Measurements from ENCODE around the gene KRT37.

Gene KRT37

DNA sequence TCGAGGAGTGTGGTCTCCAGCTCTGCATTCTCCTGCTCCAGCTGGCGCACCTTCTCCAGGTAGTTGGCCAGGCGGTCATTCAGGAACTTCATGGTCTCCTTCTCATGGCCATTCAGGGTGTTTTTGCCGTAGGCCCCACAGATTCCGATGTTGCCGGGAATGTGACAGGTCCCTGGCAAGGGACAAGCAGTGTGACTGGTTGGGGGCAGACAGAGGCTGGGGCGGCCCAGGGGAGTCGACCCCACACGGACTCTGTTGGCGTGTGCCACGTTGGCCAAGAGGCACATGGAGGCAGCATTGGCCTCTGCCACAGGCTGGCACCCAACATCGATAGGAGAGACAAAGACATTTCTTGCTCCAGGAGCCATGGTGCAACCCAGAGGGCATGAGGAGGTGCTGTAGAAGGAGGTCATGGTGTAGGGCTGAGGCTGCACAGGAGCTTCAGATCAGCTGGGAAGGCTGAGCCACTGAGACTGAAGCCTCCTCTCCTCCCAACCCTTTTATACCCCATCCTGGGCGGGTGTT lies at the start of gene KRT37:
Gene KRT37, minus strand, starts transcription at position 475 of the 525 bp plus-strand sequence. Its CDS starts 62 bp downstream, at position 413.
- H3K27ac ChIP-seq = no peak within 1 kb of the TSS
- TF ChIP-seq, protein P1, sequence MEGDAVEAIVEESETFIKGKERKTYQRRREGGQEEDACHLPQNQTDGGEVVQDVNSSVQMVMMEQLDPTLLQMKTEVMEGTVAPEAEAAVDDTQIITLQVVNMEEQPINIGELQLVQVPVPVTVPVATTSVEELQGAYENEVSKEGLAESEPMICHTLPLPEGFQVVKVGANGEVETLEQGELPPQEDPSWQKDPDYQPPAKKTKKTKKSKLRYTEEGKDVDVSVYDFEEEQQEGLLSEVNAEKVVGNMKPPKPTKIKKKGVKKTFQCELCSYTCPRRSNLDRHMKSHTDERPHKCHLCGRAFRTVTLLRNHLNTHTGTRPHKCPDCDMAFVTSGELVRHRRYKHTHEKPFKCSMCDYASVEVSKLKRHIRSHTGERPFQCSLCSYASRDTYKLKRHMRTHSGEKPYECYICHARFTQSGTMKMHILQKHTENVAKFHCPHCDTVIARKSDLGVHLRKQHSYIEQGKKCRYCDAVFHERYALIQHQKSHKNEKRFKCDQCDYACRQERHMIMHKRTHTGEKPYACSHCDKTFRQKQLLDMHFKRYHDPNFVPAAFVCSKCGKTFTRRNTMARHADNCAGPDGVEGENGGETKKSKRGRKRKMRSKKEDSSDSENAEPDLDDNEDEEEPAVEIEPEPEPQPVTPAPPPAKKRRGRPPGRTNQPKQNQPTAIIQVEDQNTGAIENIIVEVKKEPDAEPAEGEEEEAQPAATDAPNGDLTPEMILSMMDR (conservative IDR thresholded peaks at IDR 0.05) = no peak

- TF ChIP-seq, protein P1 (conservative IDR thresholded peaks at IDR 0.05) = no peak
- H3K27ac ChIP-seq = no peak overlapping the region
Measured at GRCh38 chr17:41468346-41468745, 44.0 kb upstream of the KRT37 start.

DNA sequence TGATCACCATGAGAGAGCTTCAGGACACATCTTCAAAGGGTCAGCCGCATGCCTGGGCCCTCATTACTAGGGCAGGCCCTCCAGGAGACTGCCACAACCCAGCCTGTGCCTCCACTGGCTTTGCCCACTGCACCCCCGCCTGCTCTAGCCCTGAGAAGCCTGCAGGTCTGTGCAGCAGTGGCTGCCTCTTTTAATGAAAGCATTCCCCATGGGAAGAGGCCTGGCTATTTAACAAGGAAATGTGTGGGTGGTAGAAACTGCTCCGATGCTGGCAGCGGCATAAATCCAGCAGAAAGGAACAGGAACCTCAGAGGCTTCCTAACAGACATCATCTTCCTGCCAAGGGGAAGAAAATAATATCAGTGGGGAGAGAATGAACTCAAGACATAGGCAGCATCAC lies 43.2 kb upstream of the KRT37 start:
- TF ChIP-seq, protein P1 (conservative IDR thresholded peaks at IDR 0.05) = no peak
- no peak overlapping the region for H3K27ac ChIP-seq

DNA sequence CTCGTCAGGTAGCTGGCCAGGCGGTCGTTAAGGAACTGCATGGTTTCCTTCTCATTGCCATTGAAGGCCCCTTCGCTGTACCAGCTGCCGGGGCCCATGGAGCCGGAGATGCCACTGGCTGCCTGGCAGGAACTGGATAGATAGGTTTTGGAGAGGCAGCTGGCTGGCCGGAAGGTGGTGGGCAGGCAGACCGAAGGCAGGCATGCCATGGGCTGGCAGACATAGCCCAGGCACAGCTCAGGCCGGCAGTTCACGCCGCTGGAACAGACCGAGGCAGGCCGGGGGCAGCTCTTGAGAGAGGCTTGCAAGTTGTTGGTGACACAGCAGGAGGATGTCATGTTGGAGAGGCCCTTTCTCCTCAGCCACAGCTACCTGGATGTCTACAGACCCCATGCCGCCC lies 42.6 kb upstream of the KRT37 start, which contains the start of gene KRT32:
Gene KRT32, minus strand, starts transcription at position 399 of the 400 bp plus-strand sequence. Its CDS starts 61 bp downstream, at position 338.
- H3K27ac ChIP-seq = no peak within 1 kb of the TSS
- TF ChIP-seq, protein P1 (conservative IDR thresholded peaks at IDR 0.05) = no peak

DNA sequence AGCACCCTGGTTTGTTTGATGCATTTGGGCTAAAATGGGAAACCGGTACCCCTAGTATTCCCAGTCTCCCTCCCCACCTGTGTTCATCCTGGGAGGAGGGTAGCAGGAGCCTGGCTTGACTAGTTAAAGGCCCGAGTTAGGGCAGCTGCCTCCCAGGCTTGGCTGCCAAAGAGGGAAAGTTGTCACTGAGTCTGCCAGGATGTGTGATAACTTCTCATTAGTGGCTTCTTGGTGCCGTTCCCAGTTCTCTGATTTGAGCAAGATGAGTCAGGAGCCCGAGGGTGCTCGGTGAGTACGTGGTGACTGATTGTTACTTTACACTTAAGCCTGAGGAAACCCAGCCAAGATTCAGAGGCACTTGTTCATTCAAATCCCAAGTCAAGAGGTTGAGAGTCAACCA lies 40.3 kb upstream of the KRT37 start:
- TF ChIP-seq, protein P1 (conservative IDR thresholded peaks at IDR 0.05) = no peak
- H3K27ac ChIP-seq = no peak overlapping the region

DNA sequence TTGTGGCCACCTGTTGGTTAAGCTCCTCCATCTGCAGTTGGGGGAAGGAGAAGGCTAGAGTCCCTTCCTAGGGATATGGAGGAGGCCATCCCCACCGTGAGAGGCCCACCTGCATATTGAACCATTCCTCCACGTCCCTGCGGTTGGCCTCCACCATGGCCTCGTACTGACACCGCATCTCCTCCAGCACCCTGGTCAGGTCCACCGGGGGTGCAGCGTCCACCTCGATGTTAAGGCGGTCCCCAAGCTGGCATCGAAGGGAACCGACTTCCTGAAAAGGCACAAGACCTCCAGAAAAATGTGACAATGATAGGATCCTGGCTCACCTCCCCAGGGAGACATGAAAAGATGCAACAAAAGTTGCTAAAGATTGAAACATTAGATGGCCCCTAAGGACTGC lies 39.8 kb upstream of the KRT37 start:
- TF ChIP-seq, protein P1 (conservative IDR thresholded peaks at IDR 0.05) = no peak
- H3K27ac ChIP-seq = no peak overlapping the region

DNA sequence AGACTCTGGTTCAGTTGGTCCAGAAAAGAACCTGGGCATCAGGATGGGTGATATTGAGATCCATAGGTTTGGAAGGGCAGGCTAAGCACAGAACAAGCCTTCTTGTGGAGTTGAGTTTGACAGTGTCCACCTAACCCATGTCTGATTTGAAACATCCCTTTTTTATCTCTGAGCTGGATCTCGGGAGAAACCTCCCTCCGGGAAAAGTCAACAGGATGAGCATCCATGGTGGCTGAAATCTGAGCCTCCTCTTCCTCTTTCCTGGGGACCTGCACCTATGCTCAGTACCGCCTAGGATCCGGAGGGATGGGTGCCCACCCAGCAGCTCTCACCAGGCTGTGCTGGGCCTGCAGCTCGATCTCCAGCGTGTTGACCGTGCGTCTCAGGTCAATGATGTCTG lies 39.4 kb upstream of the KRT37 start:
- TF ChIP-seq, protein P1 (conservative IDR thresholded peaks at IDR 0.05) = no peak
- no peak overlapping the region for H3K27ac ChIP-seq

Data from VCaP (cell line).